HCT116 (cell line): ENCODE results near the gene ARL4A. TPM values are rescaled to one million over a fixed set of nuclear protein-coding genes. Genes with fewer than 3 reads are reported as not detected.

Experiments used
- ATAC-seq: fragments of 200-7000 bp; cut with Tn5 transposase; 2 replicates; pipeline ENCODE4 v1.9.1; 2020; ENCODE audit warnings: mild to moderate bottlenecking, moderate library complexity
- BruUV-seq: library from RNA; stranded (reverse); fragments of 400-500 nt; replicated peaks from 2 replicates; lab custom pipeline; 2021; lab: Mats Ljungman, UMichigan
- CTCF ChIA-PET: fragments of 300-600 bp; sonication (Branson Sonifier 250); formaldehyde crosslinking; loops from one replicate; lab custom pipeline; 2021; ENCODE audit warnings: antibody characterized with exemption; lab: Charles Lee
- POLR2A ChIA-PET: fragments of 300-600, 350-600 bp; sonication (Branson Sonifier 250); formaldehyde crosslinking; loops from one replicate; lab custom pipeline; 2021; ENCODE audit warnings: antibody characterized with exemption; lab: Charles Lee
- RAD21 ChIA-PET, 2 experiments: fragments of 300-600 bp; sonication (Branson Sonifier 250); formaldehyde crosslinking; loops; one replicate each; lab custom pipeline; 2023; ENCODE audit warnings: low total read pairs in 2 of 2; ENCODE audit not compliant: uncharacterized antibody in 2 of 2, unreplicated experiment in 2 of 2, low non-redundant PET in 1 of 2; lab: Charles Lee
- DNase-seq: peaks from one replicate; pipeline ENCODE4 v3.0.0-alpha.2; 2010; ENCODE audit warnings: low read depth, low spot score
- H2AFZ ChIP-seq: fragments of 200-600 bp; shearing (Covaris generic), sonication (generic); 2 replicates; pipeline ENCODE4 v1.6.1; 2017; ENCODE audit warnings: low read depth, mixed run types, mixed read lengths, antibody characterized with exemption, low read length; ENCODE audit not compliant: poor library complexity, severe bottlenecking
- H3K27ac ChIP-seq: 2 replicates; pipeline ENCODE4 v1.5.1; 2012; ENCODE audit warnings: low read depth, low read length
- H3K27me3 ChIP-seq: fragments of 200-600 bp; sonication (generic); 2 replicates; pipeline ENCODE4 v1.6.1; 2016; ENCODE audit warnings: mixed run types, low read length, mixed read lengths; ENCODE audit not compliant: insufficient read depth
- H3K36me3 ChIP-seq, 2 experiments: fragments of 200-500 bp in 1 of 2; fragments of 200-600 bp in 1 of 2; sonication (Bioruptor generic) in 1 of 2; sonication (generic) in 1 of 2; 2 replicates each; pipeline versions ENCODE4 v1.5.1 to v1.6.1; 2014 to 2016; ENCODE audit warnings: low read length in 2 of 2, inconsistent platforms in 1 of 2, mixed read lengths in 1 of 2, mixed run types in 1 of 2; ENCODE audit not compliant: insufficient read depth in 2 of 2, control insufficient read depth in 1 of 2
- H3K4me1 ChIP-seq, 2 experiments: fragments of 200-600 bp in 1 of 2; sonication (generic) in 1 of 2; 2 replicates each; pipeline versions ENCODE4 v1.5.1 to v1.6.1; 2012 to 2017; ENCODE audit warnings: low read length in 2 of 2, inconsistent platforms in 1 of 2, mild to moderate bottlenecking in 1 of 2, mixed read lengths in 1 of 2, mixed run types in 1 of 2, moderate library complexity in 1 of 2; ENCODE audit not compliant: insufficient read depth in 2 of 2, control insufficient read depth in 1 of 2
- H3K4me2 ChIP-seq: fragments of 200-600 bp; sonication (generic); 2 replicates; pipeline ENCODE4 v1.6.1; 2017; ENCODE audit warnings: mixed run types, low read length, mixed read lengths
- H3K4me3 ChIP-seq, 2 experiments: fragments of 200-600 bp in 1 of 2; sonication (generic) in 1 of 2; replicated peaks in 1 of 2; 2 replicates each; pipeline ENCODE4 v1.5.1; 2011 to 2016; ENCODE audit warnings: low read length in 2 of 2, control low read depth in 1 of 2, low read depth in 1 of 2, mild to moderate bottlenecking in 1 of 2, mixed read lengths in 1 of 2, mixed run types in 1 of 2
- H3K79me2 ChIP-seq: fragments of 200-600 bp; sonication (generic); 2 replicates; pipeline ENCODE4 v1.6.1; 2017; ENCODE audit warnings: mild to moderate bottlenecking, mixed run types, low read length, moderate library complexity, mixed read lengths; ENCODE audit not compliant: insufficient read depth
- H3K9ac ChIP-seq: fragments of 200-600 bp; sonication (generic); 2 replicates; pipeline ENCODE4 v1.6.1; 2016; ENCODE audit warnings: low read length, mixed read lengths
- H3K9me2 ChIP-seq: fragments of 200-600 bp; sonication (generic), shearing (Covaris generic); 2 replicates; pipeline ENCODE4 v1.6.1; 2017; ENCODE audit warnings: mixed run types, mild to moderate bottlenecking, moderate library complexity; ENCODE audit not compliant: insufficient read depth
- H3K9me3 ChIP-seq, 2 experiments: fragments of 200-500 bp in 1 of 2; fragments of 200-600 bp in 1 of 2; sonication (Bioruptor generic) in 1 of 2; sonication (generic) in 1 of 2; 2 replicates each; pipeline ENCODE4 v1.6.1; 2014 to 2017; ENCODE audit warnings: low read length in 2 of 2, mixed read lengths in 2 of 2, inconsistent platforms in 1 of 2, low read depth in 1 of 2, mild to moderate bottlenecking in 1 of 2, mixed run types in 1 of 2, moderate library complexity in 1 of 2; ENCODE audit not compliant: control insufficient read depth in 1 of 2, insufficient read depth in 1 of 2
- H4K20me1 ChIP-seq: fragments of 200-600 bp; sonication (generic), shearing (Covaris generic); 2 replicates; pipeline ENCODE4 v1.6.1; 2017; ENCODE audit warnings: mixed run types, mild to moderate bottlenecking, moderate library complexity; ENCODE audit not compliant: insufficient read depth
- POLR2AphosphoS5 ChIP-seq: IDR thresholded peaks from 2 replicates; pipeline ENCODE4 v1.6.1; 2011; ENCODE audit warnings: mild to moderate bottlenecking, low read depth, low read length, moderate library complexity
- RAD21 ChIP-seq: IDR thresholded peaks from 2 replicates; pipeline ENCODE4 v1.6.1; 2012; ENCODE audit warnings: low read depth, mild to moderate bottlenecking
- SIN3A ChIP-seq: IDR thresholded peaks from 2 replicates; pipeline ENCODE4 v1.6.1; 2012; ENCODE audit warnings: low read depth
- SRF ChIP-seq: IDR thresholded peaks from 2 replicates; pipeline ENCODE4 v1.6.1; 2012; ENCODE audit warnings: low read depth
- ZBTB33 ChIP-seq: IDR thresholded peaks from 2 replicates; pipeline ENCODE4 v1.6.1; 2011; ENCODE audit warnings: mild to moderate bottlenecking, low read length, moderate library complexity; ENCODE audit not compliant: insufficient replicate concordance; ENCODE audit errors: extremely low read depth
- intact Hi-C: fragments of 100-400 bp; cut with micrococcal nuclease; formaldehyde crosslinking; loops from 2 replicates; pipeline ENCODE4 v1.10.0; 2022
- total RNA-seq: library from RNA; stranded (reverse); gene quantifications from one replicate; pipeline ENCODE4 v1.2.1, GENCODE V29; 2021; ENCODE audit not compliant: unreplicated experiment

The ARL4A gene
- total RNA-seq, 1 experiment from 2014 or later, result 44.6 TPM

DNA sequence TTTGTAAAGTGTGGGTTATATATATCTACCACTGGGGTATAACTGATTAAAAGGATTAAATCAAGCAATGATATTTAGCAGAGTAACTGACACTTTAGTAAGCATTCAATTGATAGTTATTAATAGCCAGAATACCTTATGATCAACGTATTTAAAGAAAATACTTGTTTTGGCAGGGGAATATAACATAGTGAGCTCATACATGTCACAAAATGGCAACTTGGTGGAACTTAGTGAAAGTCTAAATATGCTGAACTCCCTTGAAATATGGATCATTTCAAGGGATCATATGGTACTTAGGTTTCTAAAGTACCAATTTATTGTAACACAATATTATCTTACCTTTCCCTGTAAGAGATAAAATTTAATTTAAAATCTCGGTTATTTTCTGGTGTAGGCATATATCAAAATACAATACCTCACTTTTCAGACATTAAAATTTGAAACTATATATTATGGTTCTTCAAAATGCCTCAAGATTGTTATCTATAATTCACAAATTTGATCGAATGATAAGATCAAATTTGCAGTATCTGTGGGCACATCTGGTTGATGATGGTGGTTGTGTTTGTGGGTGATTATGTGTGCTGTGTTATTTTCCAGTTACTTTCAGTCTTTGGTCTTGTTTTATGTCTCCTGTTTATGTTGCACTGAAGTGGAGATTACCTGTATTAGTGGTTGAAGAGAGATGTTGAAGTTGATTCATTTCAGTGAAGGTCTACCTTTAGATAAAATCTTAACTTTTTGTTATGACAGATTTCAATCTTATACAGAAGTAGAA, 5.2 kb downstream of the ARL4A start:
- DNase-seq (no peak), ATAC-seq (no peak)
- ChIA-PET RAD21 (no interaction called here), POLR2A (interaction anchor here (0.6 kb wide), 1 partner anchor 324 kb away, joined by 3 read pairs; no protein-coding TSS in a partner anchor), CTCF (no interaction called here)
- Histone ChIP-seq H3K27me3 (no peaks in the 10 kb centered on the region), H2AFZ (no peak overlapping the region), H3K4me3 (no peak overlapping the region), H3K9me2 (no peaks in the 10 kb centered on the region), H3K4me2 (no peak overlapping the region), H3K79me2 (peaks cover 76% of the 10 kb centered on the region), H3K9me3 (no peaks in the 10 kb centered on the region), H3K4me1 (peaks cover 26 to 31% of the 10 kb centered on the region in 2 experiments), H4K20me1 (no peaks in the 10 kb centered on the region; the same call in 1 of the 2 replicates), H3K9ac (no peak overlapping the region)
- intact Hi-C loops, result no loop called here
- no TSS peak for BruUV-seq
- no peak for TF ChIP-seq RAD21
- TF ChIP-seq POLR2AphosphoS5, result no peak
- TF ChIP-seq, all 23 proteins: peak for 0
- 0 out of 4 replicates have a peak, but pooled peaks cover 2 to 3% of the 10 kb centered on the region in 2 experiments for H3K36me3 ChIP-seq
- H3K27ac ChIP-seq, result no peak overlapping the region

- DNase-seq (no peak), ATAC-seq (no peak)
- Histone ChIP-seq H3K4me3 (no peak overlapping the region), H3K27ac (no peak overlapping the region; the same call in 1 of the 2 replicates), H3K9me2 (no peaks in the 10 kb centered on the region), H3K4me1 (peaks cover 26% of the 10 kb centered on the region in 2 experiments), H3K9me3 (peaks cover 0 to 7% of the 10 kb centered on the region in 2 experiments; a peak in 1 of 4 replicates), H3K36me3 (0 out of 4 replicates have a peak, but pooled peaks cover 0 to 6% of the 10 kb centered on the region in 2 experiments), H3K4me2 (no peak overlapping the region), H2AFZ (no peak overlapping the region), H3K9ac (no peak overlapping the region), H4K20me1 (no peaks in the 10 kb centered on the region), H3K79me2 (peaks cover 69% of the 10 kb centered on the region), H3K27me3 (no peaks in the 10 kb centered on the region)
- no peak for TF ChIP-seq ZBTB33
- TF ChIP-seq SRF, result no peak
- no peak for TF ChIP-seq POLR2AphosphoS5
- no peak for TF ChIP-seq SIN3A
- ChIA-PET RAD21 (no interaction called here), POLR2A (no interaction called here), CTCF (interaction anchor here (1.1 to 2.5 kb wide), 2 partner anchors 8 to 170 kb away, joined by 3 to 16 read pairs; partner anchors contain the start of gene ARL4A)
- intact Hi-C loops, result no loop called here
- BruUV-seq, result no TSS peak
These were observed 7.4 kb downstream of the ARL4A start for GRCh38 chr7:12694817-12695216.
